Measurements from ENCODE around the gene GPR152. TPM values are rescaled to one million over a fixed set of nuclear protein-coding genes. Genes with fewer than 3 reads are reported as not detected.

The GPR152 gene
- polyA plus RNA-seq, 3 donors: not detected

GRCh38 chr11:67495234-67496005 is 42.9 kb upstream of the GPR152 start:
- DNase-seq: no peak
- Mint-ChIP-seq H3K4me1 (no peaks in the 10 kb centered on the region), H3K36me3 (peaks cover 60 to 95% of the 10 kb centered on the region in 2 donors), H3K4me3 (no peak overlapping the region), H3K27me3 (ENCODE audit: low read depth in 3 of 3) (no peaks in the 10 kb centered on the region), H3K27ac (no peak overlapping the region), H3K9me3 (no peaks in the 10 kb centered on the region)
- peaks cover 13% of the 10 kb centered on the region for H3K79me2 ChIP-seq (ENCODE audit: insufficient read depth, low read length)
- WGBS (ENCODE audit: insufficient coverage): 94% methylated on average over 11 of the region's 16 CpGs
- no peak overlapping the region for H3K9ac ChIP-seq (ENCODE audit: insufficient read depth, low read length, poor library complexity, severe bottlenecking)
- TF ChIP-seq CTCF (IDR thresholded peaks at IDR 0.05): no peak
- H2AFZ ChIP-seq (ENCODE audit: insufficient read depth, low read depth, low read length, poor library complexity, severe bottlenecking): no peak overlapping the region
- peaks cover 90% of the 10 kb centered on the region for H4K20me1 ChIP-seq (ENCODE audit: insufficient read depth, low read length)
- H3K4me1 ChIP-seq (ENCODE audit: control insufficient read depth in 1 of 2, insufficient read depth in 2 of 2, low read length in 2 of 2): peaks cover 2 to 3% of the 10 kb centered on the region in 2 donors
- intact Hi-C loops (cut with micrococcal nuclease): no loop called here
- H3K36me3 ChIP-seq (replicated peaks in 1 of 2; ENCODE audit: control insufficient read depth in 1 of 2, insufficient read depth in 2 of 2, low read length in 2 of 2): peaks cover 91 to 100% of the 10 kb centered on the region in 2 donors
- no peak overlapping the region for H3K4me2 ChIP-seq (replicated peaks; ENCODE audit: extremely low read depth, low read length, poor library complexity, severe bottlenecking)
- no peaks in the 10 kb centered on the region for H3K27me3 ChIP-seq (ENCODE audit: control insufficient read depth in 2 of 2, insufficient read depth in 2 of 2, low read length in 2 of 2)
- H3K9me3 ChIP-seq (replicated peaks in 1 of 2; ENCODE audit: control insufficient read depth in 1 of 2, insufficient read depth in 1 of 2, low read length in 2 of 2): no peaks in the 10 kb centered on the region
- H3K27ac ChIP-seq (ENCODE audit: low read depth in 1 of 2, low read length in 2 of 2): no peak overlapping the region
- H3K4me3 ChIP-seq (replicated peaks in 1 of 3; ENCODE audit: low read depth in 2 of 3, low read length in 3 of 3): no peak overlapping the region

GRCh38 chr11:67494371-67495233 is 42.1 kb upstream of the GPR152 start:
- intact Hi-C loops (cut with micrococcal nuclease): no loop called here
- 97% methylated on average over 40 of the region's 59 CpGs for WGBS (ENCODE audit: insufficient coverage)

More at GRCh38 chr11:67494371-67495233, 42.1 kb upstream of the GPR152 start:
- no peaks in the 10 kb centered on the region for H3K27me3 Mint-ChIP-seq (ENCODE audit: low read depth in 3 of 3)
- Histone ChIP-seq H3K9me3 (replicated peaks in 1 of 2; ENCODE audit: control insufficient read depth in 1 of 2, insufficient read depth in 1 of 2, low read length in 2 of 2) (no peaks in the 10 kb centered on the region), H3K36me3 (replicated peaks in 1 of 2; ENCODE audit: control insufficient read depth in 1 of 2, insufficient read depth in 2 of 2, low read length in 2 of 2) (peaks cover 91 to 100% of the 10 kb centered on the region in 2 donors), H4K20me1 (ENCODE audit: insufficient read depth, low read length) (peaks cover 90% of the 10 kb centered on the region), H3K79me2 (ENCODE audit: insufficient read depth, low read length) (peaks cover 6% of the 10 kb centered on the region), H3K9ac (ENCODE audit: insufficient read depth, low read length, poor library complexity, severe bottlenecking) (no peak overlapping the region), H3K4me2 (replicated peaks; ENCODE audit: extremely low read depth, low read length, poor library complexity, severe bottlenecking) (no peak overlapping the region), H3K4me3 (replicated peaks in 1 of 3; ENCODE audit: low read depth in 2 of 3, low read length in 3 of 3) (no peak overlapping the region), H3K4me1 (ENCODE audit: control insufficient read depth in 1 of 2, insufficient read depth in 2 of 2, low read length in 2 of 2) (no peaks in the 10 kb centered on the region), H3K27ac (ENCODE audit: low read depth in 1 of 2, low read length in 2 of 2) (no peak overlapping the region), H3K27me3 (ENCODE audit: control insufficient read depth in 2 of 2, insufficient read depth in 2 of 2, low read length in 2 of 2) (no peaks in the 10 kb centered on the region), H2AFZ (ENCODE audit: insufficient read depth, low read depth, low read length, poor library complexity, severe bottlenecking) (no peak overlapping the region)
- no peak for DNase-seq
- no peak for TF ChIP-seq CTCF (IDR thresholded peaks at IDR 0.05)
- peaks cover 64 to 96% of the 10 kb centered on the region in 2 donors for H3K36me3 Mint-ChIP-seq
- H3K27ac Mint-ChIP-seq: no peak overlapping the region
- no peaks in the 10 kb centered on the region for H3K9me3 Mint-ChIP-seq
- H3K4me1 Mint-ChIP-seq: no peaks in the 10 kb centered on the region
- H3K4me3 Mint-ChIP-seq: no peak overlapping the region

Measured in CD14-positive monocyte (primary cell).